Liver (tissue), 9 donors: ENCODE measurements around the gene NPAS2. TPM values are rescaled to one million over a fixed set of nuclear protein-coding genes. Genes with fewer than 3 reads are reported as not detected.

Experiments used
- DNase-seq: peaks from one replicate; pipeline ENCODE4 v3.0.0-alpha.2; 2017; ENCODE audit warnings: low spot score
- H3K27ac ChIP-seq, 2 donors: one replicate each; pipeline ENCODE4 v1.7.0; 2013; ENCODE audit warnings: inconsistent platforms in 2 of 2, low read length in 2 of 2, control low read depth in 1 of 2, low read depth in 1 of 2, mild to moderate bottlenecking in 1 of 2
- H3K27me3 ChIP-seq, 4 donors: one replicate each; pipeline versions ENCODE4 v1.6.1 to v1.7.0; 2013; ENCODE audit warnings: low read length in 3 of 4, inconsistent platforms in 1 of 4, mild to moderate bottlenecking in 1 of 4, moderate library complexity in 1 of 4; ENCODE audit not compliant: control insufficient read depth in 4 of 4, insufficient read depth in 4 of 4
- H3K36me3 ChIP-seq, 4 donors: one replicate each; pipeline versions ENCODE4 v1.6.1 to v1.7.0; 2013; ENCODE audit warnings: low read length in 3 of 4, mild to moderate bottlenecking in 3 of 4, low read depth in 1 of 4, moderate library complexity in 1 of 4; ENCODE audit not compliant: control insufficient read depth in 4 of 4, insufficient read depth in 3 of 4
- H3K4me1 ChIP-seq, 4 donors: one replicate each; pipeline versions ENCODE4 v1.6.1 to v1.7.0; 2013; ENCODE audit warnings: low read length in 3 of 4, mild to moderate bottlenecking in 3 of 4, moderate library complexity in 1 of 4; ENCODE audit not compliant: control insufficient read depth in 4 of 4, insufficient read depth in 4 of 4
- H3K4me3 ChIP-seq, 3 donors: one replicate each; pipeline versions ENCODE4 v1.6.1 to v1.7.0; 2013; ENCODE audit warnings: low read length in 3 of 3, control low read depth in 1 of 3, low read depth in 1 of 3, mild to moderate bottlenecking in 1 of 3
- H3K9ac ChIP-seq, 2 donors: one replicate each; pipeline ENCODE4 v1.7.0; 2013; ENCODE audit warnings: low read length in 2 of 2, mild to moderate bottlenecking in 2 of 2, moderate library complexity in 2 of 2, control low read depth in 1 of 2, low read depth in 1 of 2
- H3K9me3 ChIP-seq, 4 donors: one replicate each; pipeline versions ENCODE4 v1.6.1 to v1.7.0; 2013; ENCODE audit warnings: low read length in 3 of 4; ENCODE audit not compliant: control insufficient read depth in 4 of 4
- EGR1 ChIP-seq, 2 donors: IDR thresholded peaks; 2 replicates each; pipeline ENCODE4 v1.6.1; 2016 to 2018; ENCODE audit warnings: antibody characterized with exemption in 2 of 2, low read depth in 2 of 2
- FOXA1 ChIP-seq: IDR thresholded peaks from 2 replicates; pipeline ENCODE4 v1.6.1; 2016; ENCODE audit warnings: antibody characterized with exemption
- FOXA2 ChIP-seq: IDR thresholded peaks from 2 replicates; pipeline ENCODE4 v1.6.1; 2016; ENCODE audit warnings: antibody characterized with exemption
- GABPA ChIP-seq, 2 donors: IDR thresholded peaks in 1 of 2; conservative IDR thresholded peaks in 1 of 2; 2 replicates each; pipeline ENCODE4 v1.6.1; 2016; ENCODE audit warnings: antibody characterized with exemption in 2 of 2, mild to moderate bottlenecking in 1 of 2, moderate library complexity in 1 of 2
- HNF4A ChIP-seq, 2 donors: conservative IDR thresholded peaks; 2 replicates each; pipeline ENCODE4 v1.6.1; 2016; ENCODE audit warnings: antibody characterized with exemption in 2 of 2, mild to moderate bottlenecking in 2 of 2
- HNF4G ChIP-seq: IDR thresholded peaks from 2 replicates; pipeline ENCODE4 v1.6.1; 2016; ENCODE audit warnings: antibody characterized with exemption
- JUND ChIP-seq, 2 donors: IDR thresholded peaks; 2 replicates each; pipeline ENCODE4 v1.6.1; 2016; ENCODE audit warnings: antibody characterized with exemption in 2 of 2
- NR2F2 ChIP-seq: IDR thresholded peaks from 2 replicates; pipeline ENCODE4 v1.6.1; 2016; ENCODE audit warnings: antibody characterized with exemption
- RAD21 ChIP-seq, 2 donors: IDR thresholded peaks; 2 replicates each; pipeline ENCODE4 v1.6.1; 2016; ENCODE audit warnings: antibody characterized with exemption in 2 of 2, mild to moderate bottlenecking in 2 of 2
- RXRA ChIP-seq, 2 donors: IDR thresholded peaks; 2 replicates each; pipeline ENCODE4 v1.6.1; 2017 to 2018; ENCODE audit warnings: antibody characterized with exemption in 2 of 2, mild to moderate bottlenecking in 1 of 2
- SP1 ChIP-seq: IDR thresholded peaks from 2 replicates; pipeline ENCODE4 v1.6.1; 2018; ENCODE audit warnings: antibody characterized with exemption, mild to moderate bottlenecking
- TAF1 ChIP-seq: conservative IDR thresholded peaks from 2 replicates; pipeline ENCODE4 v1.6.1; 2016; ENCODE audit warnings: antibody characterized with exemption, mild to moderate bottlenecking
- YY1 ChIP-seq: IDR thresholded peaks from 2 replicates; pipeline ENCODE4 v1.6.1; 2016; ENCODE audit warnings: antibody characterized with exemption, mild to moderate bottlenecking
- WGBS: extraction: QIAGEN DNeasy Blood & Tissue Kit; methylation state at CpG from one replicate; pipeline ENCODE4 v1.1.7; 2013; 5-methylcytosine and 5-hydroxymethylcytosine counted together
- polyA plus RNA-seq, 2 donors: library from polyadenylated mRNA; stranded (reverse) in 1 of 2; unstranded in 1 of 2; fragments of 200-250 nt in 1 of 2; fragments of >200 nt in 1 of 2; fragmentation: Nextera tagmentation in 1 of 2; extraction: Ambion mirVana in 1 of 2; gene quantifications; one replicate each; pipeline versions ENCODE4 v1.2.1 to v1.2.3, GENCODE V29; 2013 to 2015
- total RNA-seq, 2 donors: library from RNA; depleted of rRNA; stranded (reverse); fragments of >200 nt; gene quantifications; one replicate each; pipeline ENCODE4 v1.2.3, GENCODE V29; 2014
- TF ChIP-seq, protein P1 (sequence below): IDR thresholded peaks from 2 replicates; pipeline ENCODE4 v1.6.1; 2016; ENCODE audit warnings: antibody characterized with exemption, mild to moderate bottlenecking
- TF ChIP-seq, protein P2 (sequence below): IDR thresholded peaks from 2 replicates; pipeline ENCODE4 v1.6.1; 2016; ENCODE audit warnings: antibody characterized with exemption
- TF ChIP-seq, protein P3 (sequence below): IDR thresholded peaks from 2 replicates; pipeline ENCODE4 v1.6.1; 2016; ENCODE audit warnings: antibody characterized with exemption
- TF ChIP-seq, protein P4 (sequence below): fragments of 150-350 bp; IDR thresholded peaks from 2 replicates; pipeline ENCODE4 v1.5.1; 2017; ENCODE audit warnings: improper control_type of control experiment, low read depth, low read length; ENCODE audit not compliant: missing input control
- TF ChIP-seq, protein P5 (sequence below): IDR thresholded peaks from 2 replicates; pipeline ENCODE4 v1.6.1; 2016; ENCODE audit warnings: antibody characterized with exemption
- donor health status: healthy.
- donor health status: healthy.
- donor health status: healthy.
- donor health status: healthy.
- donor health status: healthy.

Gene NPAS2
- total and polyA plus RNA-seq, 4 donors: 0.33 to 24.3 (median 6.6) TPM

DNA sequence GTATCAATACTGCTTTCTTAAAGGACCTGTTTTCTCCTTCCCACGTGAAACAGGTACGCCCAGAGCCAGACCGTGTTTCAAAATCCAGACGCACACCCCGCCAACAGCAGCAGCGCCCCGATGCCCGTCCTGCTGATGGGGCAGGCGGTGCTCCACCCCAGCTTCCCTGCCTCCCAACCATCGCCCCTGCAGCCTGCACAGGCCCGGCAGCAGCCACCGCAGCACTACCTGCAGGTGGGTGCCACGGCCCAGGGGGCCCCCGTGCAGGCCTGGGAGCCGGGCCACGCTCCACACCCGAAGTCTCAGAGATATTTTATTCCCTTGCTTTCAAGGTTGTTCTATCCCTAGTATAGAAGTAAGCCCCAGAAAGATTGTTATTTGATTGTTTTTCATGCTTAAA, 173.4 kb downstream of the NPAS2 start:
- H3K9me3 ChIP-seq: no peaks in the 10 kb centered on the region
- peaks cover 0 to 6% (median under 1%) of the 10 kb centered on the region in 4 donors for H3K36me3 ChIP-seq
- WGBS: 97% methylated on average over 17 of the region's 17 CpGs
- H3K4me3 ChIP-seq: no peak overlapping the region
- TF ChIP-seq YY1: no peak
- TF ChIP-seq FOXA1: no peak
- TF ChIP-seq GABPA (IDR thresholded peaks at IDR 0.05 in 1 of 2, conservative IDR thresholded peaks at IDR 0.05 in 1 of 2): no peak
- no peak for TF ChIP-seq NR2F2
- TF ChIP-seq TAF1: no peak
- TF ChIP-seq, protein P1, sequence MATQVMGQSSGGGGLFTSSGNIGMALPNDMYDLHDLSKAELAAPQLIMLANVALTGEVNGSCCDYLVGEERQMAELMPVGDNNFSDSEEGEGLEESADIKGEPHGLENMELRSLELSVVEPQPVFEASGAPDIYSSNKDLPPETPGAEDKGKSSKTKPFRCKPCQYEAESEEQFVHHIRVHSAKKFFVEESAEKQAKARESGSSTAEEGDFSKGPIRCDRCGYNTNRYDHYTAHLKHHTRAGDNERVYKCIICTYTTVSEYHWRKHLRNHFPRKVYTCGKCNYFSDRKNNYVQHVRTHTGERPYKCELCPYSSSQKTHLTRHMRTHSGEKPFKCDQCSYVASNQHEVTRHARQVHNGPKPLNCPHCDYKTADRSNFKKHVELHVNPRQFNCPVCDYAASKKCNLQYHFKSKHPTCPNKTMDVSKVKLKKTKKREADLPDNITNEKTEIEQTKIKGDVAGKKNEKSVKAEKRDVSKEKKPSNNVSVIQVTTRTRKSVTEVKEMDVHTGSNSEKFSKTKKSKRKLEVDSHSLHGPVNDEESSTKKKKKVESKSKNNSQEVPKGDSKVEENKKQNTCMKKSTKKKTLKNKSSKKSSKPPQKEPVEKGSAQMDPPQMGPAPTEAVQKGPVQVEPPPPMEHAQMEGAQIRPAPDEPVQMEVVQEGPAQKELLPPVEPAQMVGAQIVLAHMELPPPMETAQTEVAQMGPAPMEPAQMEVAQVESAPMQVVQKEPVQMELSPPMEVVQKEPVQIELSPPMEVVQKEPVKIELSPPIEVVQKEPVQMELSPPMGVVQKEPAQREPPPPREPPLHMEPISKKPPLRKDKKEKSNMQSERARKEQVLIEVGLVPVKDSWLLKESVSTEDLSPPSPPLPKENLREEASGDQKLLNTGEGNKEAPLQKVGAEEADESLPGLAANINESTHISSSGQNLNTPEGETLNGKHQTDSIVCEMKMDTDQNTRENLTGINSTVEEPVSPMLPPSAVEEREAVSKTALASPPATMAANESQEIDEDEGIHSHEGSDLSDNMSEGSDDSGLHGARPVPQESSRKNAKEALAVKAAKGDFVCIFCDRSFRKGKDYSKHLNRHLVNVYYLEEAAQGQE: no peak
- TF ChIP-seq, protein P2, sequence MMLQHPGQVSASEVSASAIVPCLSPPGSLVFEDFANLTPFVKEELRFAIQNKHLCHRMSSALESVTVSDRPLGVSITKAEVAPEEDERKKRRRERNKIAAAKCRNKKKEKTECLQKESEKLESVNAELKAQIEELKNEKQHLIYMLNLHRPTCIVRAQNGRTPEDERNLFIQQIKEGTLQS: no peak
- no peak for TF ChIP-seq SP1
- TF ChIP-seq, protein P3, sequence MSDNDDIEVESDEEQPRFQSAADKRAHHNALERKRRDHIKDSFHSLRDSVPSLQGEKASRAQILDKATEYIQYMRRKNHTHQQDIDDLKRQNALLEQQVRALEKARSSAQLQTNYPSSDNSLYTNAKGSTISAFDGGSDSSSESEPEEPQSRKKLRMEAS: no peak
- no peak for TF ChIP-seq EGR1 (IDR thresholded peaks at IDR 0.05; ENCODE audit: low read depth in 2 of 2)
- no peak for TF ChIP-seq RAD21 (IDR thresholded peaks at IDR 0.05)
- TF ChIP-seq, protein P4, sequence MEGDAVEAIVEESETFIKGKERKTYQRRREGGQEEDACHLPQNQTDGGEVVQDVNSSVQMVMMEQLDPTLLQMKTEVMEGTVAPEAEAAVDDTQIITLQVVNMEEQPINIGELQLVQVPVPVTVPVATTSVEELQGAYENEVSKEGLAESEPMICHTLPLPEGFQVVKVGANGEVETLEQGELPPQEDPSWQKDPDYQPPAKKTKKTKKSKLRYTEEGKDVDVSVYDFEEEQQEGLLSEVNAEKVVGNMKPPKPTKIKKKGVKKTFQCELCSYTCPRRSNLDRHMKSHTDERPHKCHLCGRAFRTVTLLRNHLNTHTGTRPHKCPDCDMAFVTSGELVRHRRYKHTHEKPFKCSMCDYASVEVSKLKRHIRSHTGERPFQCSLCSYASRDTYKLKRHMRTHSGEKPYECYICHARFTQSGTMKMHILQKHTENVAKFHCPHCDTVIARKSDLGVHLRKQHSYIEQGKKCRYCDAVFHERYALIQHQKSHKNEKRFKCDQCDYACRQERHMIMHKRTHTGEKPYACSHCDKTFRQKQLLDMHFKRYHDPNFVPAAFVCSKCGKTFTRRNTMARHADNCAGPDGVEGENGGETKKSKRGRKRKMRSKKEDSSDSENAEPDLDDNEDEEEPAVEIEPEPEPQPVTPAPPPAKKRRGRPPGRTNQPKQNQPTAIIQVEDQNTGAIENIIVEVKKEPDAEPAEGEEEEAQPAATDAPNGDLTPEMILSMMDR: no peak
- no peak for TF ChIP-seq RXRA (IDR thresholded peaks at IDR 0.05)
- no peak for TF ChIP-seq FOXA2
- TF ChIP-seq JUND (IDR thresholded peaks at IDR 0.05): no peak
- TF ChIP-seq, protein P5, sequence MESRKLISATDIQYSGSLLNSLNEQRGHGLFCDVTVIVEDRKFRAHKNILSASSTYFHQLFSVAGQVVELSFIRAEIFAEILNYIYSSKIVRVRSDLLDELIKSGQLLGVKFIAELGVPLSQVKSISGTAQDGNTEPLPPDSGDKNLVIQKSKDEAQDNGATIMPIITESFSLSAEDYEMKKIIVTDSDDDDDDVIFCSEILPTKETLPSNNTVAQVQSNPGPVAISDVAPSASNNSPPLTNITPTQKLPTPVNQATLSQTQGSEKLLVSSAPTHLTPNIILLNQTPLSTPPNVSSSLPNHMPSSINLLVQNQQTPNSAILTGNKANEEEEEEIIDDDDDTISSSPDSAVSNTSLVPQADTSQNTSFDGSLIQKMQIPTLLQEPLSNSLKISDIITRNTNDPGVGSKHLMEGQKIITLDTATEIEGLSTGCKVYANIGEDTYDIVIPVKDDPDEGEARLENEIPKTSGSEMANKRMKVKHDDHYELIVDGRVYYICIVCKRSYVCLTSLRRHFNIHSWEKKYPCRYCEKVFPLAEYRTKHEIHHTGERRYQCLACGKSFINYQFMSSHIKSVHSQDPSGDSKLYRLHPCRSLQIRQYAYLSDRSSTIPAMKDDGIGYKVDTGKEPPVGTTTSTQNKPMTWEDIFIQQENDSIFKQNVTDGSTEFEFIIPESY: no peak
- TF ChIP-seq HNF4G: no peak
- TF ChIP-seq HNF4A (conservative IDR thresholded peaks at IDR 0.05): no peak
- H3K27me3 ChIP-seq: no peaks in the 10 kb centered on the region
- no peak overlapping the region for H3K27ac ChIP-seq
- no peak for DNase-seq
- H3K9ac ChIP-seq: no peak overlapping the region
- peaks cover 0 to 21% (median 16%) of the 10 kb centered on the region in 4 donors for H3K4me1 ChIP-seq
